NCI-H1417 (cell line): ENCODE results near the gene FXYD4.
"Not testable (repeated sequence)": the region's sequence is repeated elsewhere in the genome, so short reads cannot be mapped to it uniquely, and the experiment has no call there.

ENCODE experiments used
- DNase-seq, 3 experiments: peaks; one replicate each; lab custom pipeline; 2025; lab: John Stamatoyannopoulos, UW

Gene FXYD4

DNA sequence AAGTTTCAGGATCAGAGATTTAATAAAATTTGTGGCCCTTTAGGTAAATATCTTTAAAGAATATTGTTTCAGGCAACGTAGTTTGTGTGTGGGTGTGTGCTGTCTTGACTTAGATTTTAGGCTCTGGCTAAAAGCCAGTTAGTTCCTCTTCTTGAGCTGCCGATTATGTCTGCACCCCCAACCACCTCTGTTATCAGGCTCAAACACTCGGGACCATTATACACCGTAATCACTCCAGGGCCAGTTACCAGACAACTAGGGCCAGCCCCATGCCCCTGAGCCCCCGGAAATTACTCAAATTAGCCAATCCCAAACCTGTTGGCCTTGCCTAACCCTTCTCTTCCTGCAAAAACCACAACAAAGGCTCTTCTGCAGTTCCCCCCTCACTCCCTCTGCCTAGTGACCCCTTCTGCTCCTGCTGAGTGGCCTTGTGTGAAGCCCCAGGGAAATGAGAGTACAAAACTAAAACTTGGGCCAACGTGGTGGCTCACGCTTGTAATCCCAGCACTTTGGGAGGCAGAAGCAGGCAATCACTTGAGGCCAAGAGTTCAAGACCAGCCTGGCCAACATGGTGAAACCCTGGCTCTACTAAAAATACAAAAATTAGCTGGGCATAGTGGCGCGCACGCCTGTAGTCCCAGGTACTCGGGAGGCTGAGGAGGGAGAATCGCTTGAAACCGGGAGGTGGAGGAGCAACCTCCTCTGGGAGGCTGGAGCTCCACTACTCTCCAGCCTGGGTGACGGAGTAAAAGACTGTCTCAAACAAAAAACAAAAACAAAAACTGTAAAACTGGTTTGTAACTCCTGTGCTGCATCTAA, 46.7 kb downstream of the FXYD4 start:
- DNase-seq = no peak

DNA sequence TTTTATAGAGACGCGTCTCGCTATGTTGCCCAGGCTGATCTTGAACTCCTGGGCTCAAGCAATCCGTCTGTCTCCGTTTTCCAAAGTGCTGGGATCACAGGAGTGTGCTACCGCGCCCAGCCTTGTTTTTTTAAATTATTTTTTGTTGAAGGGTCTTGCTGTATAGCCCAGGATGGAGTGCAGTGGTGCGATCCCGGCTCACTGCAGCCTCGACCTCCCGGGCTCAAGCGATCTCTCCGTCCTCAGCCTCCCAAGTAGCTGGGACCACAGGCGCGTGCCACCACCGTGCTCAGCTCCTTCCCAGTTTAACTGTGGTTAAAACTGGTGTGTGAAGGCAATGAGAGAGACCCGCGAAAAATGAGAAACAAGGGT, 48.5 kb downstream of the FXYD4 start:
- no peak for DNase-seq

GRCh38 chr10:43420369-43421200, 49.1 kb downstream of the FXYD4 start:
- peak; percentile 22 to 80 (median 73) for DNase-seq

GRCh38 chr10:43421201-43421507, 49.7 kb downstream of the FXYD4 start:
- no peak for DNase-seq

DNA sequence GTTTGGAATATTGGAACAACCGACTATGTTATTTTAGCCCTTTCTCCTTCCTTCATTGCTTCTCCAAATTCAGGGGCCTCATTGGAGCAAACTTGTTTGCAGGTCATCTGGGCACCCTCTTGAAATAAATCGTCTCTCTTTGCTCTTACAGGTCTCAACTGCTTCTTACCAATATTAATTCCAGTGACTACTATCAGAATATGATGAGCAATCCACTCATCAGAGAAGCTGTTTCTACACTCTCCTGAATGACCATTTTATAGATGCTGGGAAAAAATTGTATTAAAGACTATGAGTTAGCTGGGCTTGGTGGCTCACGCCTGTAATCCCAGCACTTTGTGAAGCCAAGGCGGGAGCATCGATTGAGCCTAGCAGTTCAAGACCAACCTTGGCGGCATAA, 50.1 kb downstream of the FXYD4 start:
- peak in 1 of 3 experiments; percentile 22 for DNase-seq

DNA sequence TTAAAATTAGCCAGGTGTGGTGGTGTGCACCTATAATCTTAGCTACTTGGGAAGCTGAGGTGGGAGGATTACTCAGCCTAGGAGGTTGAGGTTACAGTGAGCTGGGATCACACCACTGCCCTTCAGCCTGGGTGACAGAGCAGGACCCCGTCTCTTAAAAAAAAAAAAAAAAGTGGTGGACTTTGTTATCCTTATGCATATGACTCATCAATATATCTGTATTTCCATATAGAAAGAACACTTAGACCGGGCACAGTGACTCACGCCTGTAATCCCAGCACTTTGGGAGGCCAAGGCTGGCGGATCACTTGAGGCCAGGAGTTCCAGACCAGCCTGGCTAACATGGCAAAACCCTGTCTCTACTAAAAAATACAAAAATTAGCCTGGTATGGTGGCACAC, 50.5 kb downstream of the FXYD4 start:
- DNase-seq = not testable (repeated sequence)

GRCh38 chr10:43424416-43424815, 53.0 kb downstream of the FXYD4 start:
- DNase-seq = no peak
